ENCODE data around the gene IRF6.
"Not testable (repeated sequence)": the region's sequence is repeated elsewhere in the genome, so short reads cannot be mapped to it uniquely, and the experiment has no call there.

The IRF6 gene

DNA sequence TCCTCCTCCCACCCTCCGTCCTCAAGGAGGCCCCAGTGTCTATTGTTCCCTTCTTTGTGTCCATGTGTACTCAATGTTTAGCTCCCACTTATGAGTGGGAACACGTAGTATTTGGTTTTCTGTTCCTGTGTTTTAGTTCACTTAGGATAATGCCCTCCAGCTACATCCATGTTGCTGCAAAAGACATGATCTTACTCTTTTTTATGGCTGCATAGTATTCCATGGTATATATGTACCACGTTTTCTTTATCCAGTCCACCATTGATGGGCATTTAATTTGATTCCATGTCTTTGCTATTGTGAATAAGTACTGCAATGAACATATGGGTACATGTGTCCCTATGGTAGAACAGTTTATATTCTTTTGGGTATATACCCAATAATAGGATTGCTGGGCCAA lies 12.2 kb downstream of the IRF6 start:
- H3K27ac ChIP-seq (ENCODE audit: low read depth, low read length); H3K9ac ChIP-seq (ENCODE audit: low read length in 5 of 5); H3K36me3 ChIP-seq (ENCODE audit: control insufficient read depth in 5 of 5, insufficient read depth in 5 of 5, low read length in 5 of 5); H3K9me3 ChIP-seq (ENCODE audit: control insufficient read depth in 5 of 5, low read length in 5 of 5); H3K4me3 ChIP-seq (ENCODE audit: low read depth in 1 of 5, low read length in 5 of 5); H3K4me1 ChIP-seq (ENCODE audit: control insufficient read depth in 5 of 5, insufficient read depth in 5 of 5, low read length in 5 of 5): not testable (repeated sequence)
- H3K27me3 ChIP-seq (ENCODE audit: control insufficient read depth in 5 of 5, insufficient read depth in 4 of 5, low read length in 5 of 5), result peaks cover 12 to 20% (median 16%) of the 10 kb centered on the region in 5 donors

DNA sequence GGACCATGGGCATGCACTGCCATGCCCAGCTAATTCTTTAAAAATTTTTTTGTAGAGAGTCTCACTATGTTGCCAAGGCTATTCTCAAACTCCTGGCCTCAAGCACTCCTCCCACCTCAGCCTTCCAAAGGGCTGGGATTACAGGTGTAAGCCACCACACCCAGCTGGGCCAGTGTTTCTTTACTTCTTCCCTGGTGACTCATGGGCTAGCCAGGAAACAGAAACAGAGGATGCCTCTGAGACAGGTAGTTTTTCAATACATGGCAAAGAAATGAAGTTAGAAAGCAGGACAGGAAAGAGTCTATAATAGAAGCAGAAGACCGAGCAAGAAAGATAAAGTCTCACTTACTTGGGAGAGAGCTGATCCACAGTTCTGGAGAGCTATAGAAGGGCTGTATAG lies 14.0 kb downstream of the IRF6 start:
- H3K27me3 ChIP-seq (ENCODE audit: control insufficient read depth in 5 of 5, insufficient read depth in 4 of 5, low read length in 5 of 5), result peaks cover 12 to 20% (median 16%) of the 10 kb centered on the region in 5 donors
- no peak overlapping the region for H3K27ac ChIP-seq (ENCODE audit: low read depth, low read length)
- no peak overlapping the region for H3K9ac ChIP-seq (ENCODE audit: low read length in 5 of 5)
- H3K9me3 ChIP-seq (ENCODE audit: control insufficient read depth in 5 of 5, low read length in 5 of 5), result no peaks in the 10 kb centered on the region
- no peaks in the 10 kb centered on the region for H3K36me3 ChIP-seq (ENCODE audit: control insufficient read depth in 5 of 5, insufficient read depth in 5 of 5, low read length in 5 of 5)
- H3K4me1 ChIP-seq (ENCODE audit: control insufficient read depth in 5 of 5, insufficient read depth in 5 of 5, low read length in 5 of 5), result peaks cover 0 to 7% (median 3%) of the 10 kb centered on the region in 5 donors
- no peak overlapping the region for H3K4me3 ChIP-seq (ENCODE audit: low read depth in 1 of 5, low read length in 5 of 5)

- Histone ChIP-seq H3K27me3 (ENCODE audit: control insufficient read depth in 5 of 5, insufficient read depth in 4 of 5, low read length in 5 of 5) (peaks cover 10 to 20% (median 15%) of the 10 kb centered on the region in 5 donors), H3K4me1 (ENCODE audit: control insufficient read depth in 5 of 5, insufficient read depth in 5 of 5, low read length in 5 of 5) (peaks cover 0 to 14% (median 3%) of the 10 kb centered on the region in 5 donors), H3K9ac (ENCODE audit: low read length in 5 of 5) (no peak overlapping the region), H3K9me3 (ENCODE audit: control insufficient read depth in 5 of 5, low read length in 5 of 5) (no peaks in the 10 kb centered on the region), H3K4me3 (ENCODE audit: low read depth in 1 of 5, low read length in 5 of 5) (no peak overlapping the region), H3K36me3 (ENCODE audit: control insufficient read depth in 5 of 5, insufficient read depth in 5 of 5, low read length in 5 of 5) (no peaks in the 10 kb centered on the region), H3K27ac (ENCODE audit: low read depth, low read length) (no peak overlapping the region)
These were observed 15.4 kb downstream of the IRF6 start for GRCh38 chr1:209790286-209791193.

GRCh38 chr1:209789245-209789644 lies 16.7 kb downstream of the IRF6 start:
- Histone ChIP-seq H3K27me3 (ENCODE audit: control insufficient read depth in 5 of 5, insufficient read depth in 4 of 5, low read length in 5 of 5) (peaks cover 7 to 15% (median 12%) of the 10 kb centered on the region in 5 donors), H3K36me3 (ENCODE audit: control insufficient read depth in 5 of 5, insufficient read depth in 5 of 5, low read length in 5 of 5) (no peaks in the 10 kb centered on the region), H3K27ac (ENCODE audit: low read depth, low read length) (no peak overlapping the region), H3K9ac (ENCODE audit: low read length in 5 of 5) (no peak overlapping the region), H3K9me3 (ENCODE audit: control insufficient read depth in 5 of 5, low read length in 5 of 5) (no peaks in the 10 kb centered on the region), H3K4me1 (ENCODE audit: control insufficient read depth in 5 of 5, insufficient read depth in 5 of 5, low read length in 5 of 5) (peaks cover 0 to 19% (median 7%) of the 10 kb centered on the region in 5 donors), H3K4me3 (ENCODE audit: low read depth in 1 of 5, low read length in 5 of 5) (no peak overlapping the region)

- no peak overlapping the region for H3K4me3 ChIP-seq (ENCODE audit: low read depth in 1 of 5, low read length in 5 of 5)
- peaks cover 0 to 2% (median 0%) of the 10 kb centered on the region in 5 donors for H3K36me3 ChIP-seq (ENCODE audit: control insufficient read depth in 5 of 5, insufficient read depth in 5 of 5, low read length in 5 of 5)
- H3K9me3 ChIP-seq (ENCODE audit: control insufficient read depth in 5 of 5, low read length in 5 of 5), result no peaks in the 10 kb centered on the region
- peaks cover 0 to 29% (median 19%) of the 10 kb centered on the region in 5 donors for H3K4me1 ChIP-seq (ENCODE audit: control insufficient read depth in 5 of 5, insufficient read depth in 5 of 5, low read length in 5 of 5)
- H3K27ac ChIP-seq (ENCODE audit: low read depth, low read length), result no peak overlapping the region
- peaks cover 7 to 15% (median 10%) of the 10 kb centered on the region in 5 donors for H3K27me3 ChIP-seq (ENCODE audit: control insufficient read depth in 5 of 5, insufficient read depth in 4 of 5, low read length in 5 of 5)
- no peak overlapping the region for H3K9ac ChIP-seq (ENCODE audit: low read length in 5 of 5)
These were observed 18.4 kb downstream of the IRF6 start for GRCh38 chr1:209787551-209787950.

GRCh38 chr1:209786146-209786545 lies 19.8 kb downstream of the IRF6 start:
- no peak overlapping the region for H3K4me3 ChIP-seq (ENCODE audit: low read depth in 1 of 5, low read length in 5 of 5)
- H3K36me3 ChIP-seq (ENCODE audit: control insufficient read depth in 5 of 5, insufficient read depth in 5 of 5, low read length in 5 of 5), result peaks cover 0 to 6% (median 0%) of the 10 kb centered on the region in 5 donors
- H3K9ac ChIP-seq (ENCODE audit: low read length in 5 of 5), result no peak overlapping the region
- no peak overlapping the region for H3K27ac ChIP-seq (ENCODE audit: low read depth, low read length)
- peaks cover 3 to 9% (median 5%) of the 10 kb centered on the region in 5 donors for H3K27me3 ChIP-seq (ENCODE audit: control insufficient read depth in 5 of 5, insufficient read depth in 4 of 5, low read length in 5 of 5)
- H3K4me1 ChIP-seq (ENCODE audit: control insufficient read depth in 5 of 5, insufficient read depth in 5 of 5, low read length in 5 of 5), result peaks cover 0 to 29% (median 19%) of the 10 kb centered on the region in 5 donors
- H3K9me3 ChIP-seq (ENCODE audit: control insufficient read depth in 5 of 5, low read length in 5 of 5), result no peaks in the 10 kb centered on the region

DNA sequence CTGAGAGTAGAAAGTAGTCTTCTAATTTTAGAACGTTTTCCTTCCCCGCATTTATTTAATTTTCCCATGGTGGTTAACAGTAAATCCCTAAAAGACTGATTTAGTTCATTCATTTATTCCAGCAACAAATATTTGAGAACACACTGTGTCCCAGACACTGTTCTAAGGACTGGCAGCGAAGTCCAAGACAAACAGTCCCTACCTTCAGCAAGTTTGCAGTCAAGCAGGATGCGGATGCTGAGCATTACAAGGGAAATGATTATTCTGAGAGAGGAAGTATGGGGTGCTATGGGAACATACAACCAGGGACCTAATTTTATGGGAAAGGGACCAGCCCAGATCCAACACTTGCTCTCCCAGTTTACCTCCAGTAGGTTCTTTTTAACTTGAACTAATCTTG lies 20.4 kb downstream of the IRF6 start:
- Histone ChIP-seq H3K27me3 (ENCODE audit: control insufficient read depth in 5 of 5, insufficient read depth in 4 of 5, low read length in 5 of 5) (peaks cover 2 to 5% (median 4%) of the 10 kb centered on the region in 5 donors), H3K36me3 (ENCODE audit: control insufficient read depth in 5 of 5, insufficient read depth in 5 of 5, low read length in 5 of 5) (peaks cover 0 to 8% (median 0%) of the 10 kb centered on the region in 5 donors), H3K4me3 (ENCODE audit: low read depth in 1 of 5, low read length in 5 of 5) (no peak overlapping the region), H3K27ac (ENCODE audit: low read depth, low read length) (no peak overlapping the region), H3K4me1 (ENCODE audit: control insufficient read depth in 5 of 5, insufficient read depth in 5 of 5, low read length in 5 of 5) (peaks cover 0 to 29% (median 19%) of the 10 kb centered on the region in 5 donors), H3K9me3 (ENCODE audit: control insufficient read depth in 5 of 5, low read length in 5 of 5) (no peaks in the 10 kb centered on the region), H3K9ac (ENCODE audit: low read length in 5 of 5) (no peak overlapping the region)

DNA sequence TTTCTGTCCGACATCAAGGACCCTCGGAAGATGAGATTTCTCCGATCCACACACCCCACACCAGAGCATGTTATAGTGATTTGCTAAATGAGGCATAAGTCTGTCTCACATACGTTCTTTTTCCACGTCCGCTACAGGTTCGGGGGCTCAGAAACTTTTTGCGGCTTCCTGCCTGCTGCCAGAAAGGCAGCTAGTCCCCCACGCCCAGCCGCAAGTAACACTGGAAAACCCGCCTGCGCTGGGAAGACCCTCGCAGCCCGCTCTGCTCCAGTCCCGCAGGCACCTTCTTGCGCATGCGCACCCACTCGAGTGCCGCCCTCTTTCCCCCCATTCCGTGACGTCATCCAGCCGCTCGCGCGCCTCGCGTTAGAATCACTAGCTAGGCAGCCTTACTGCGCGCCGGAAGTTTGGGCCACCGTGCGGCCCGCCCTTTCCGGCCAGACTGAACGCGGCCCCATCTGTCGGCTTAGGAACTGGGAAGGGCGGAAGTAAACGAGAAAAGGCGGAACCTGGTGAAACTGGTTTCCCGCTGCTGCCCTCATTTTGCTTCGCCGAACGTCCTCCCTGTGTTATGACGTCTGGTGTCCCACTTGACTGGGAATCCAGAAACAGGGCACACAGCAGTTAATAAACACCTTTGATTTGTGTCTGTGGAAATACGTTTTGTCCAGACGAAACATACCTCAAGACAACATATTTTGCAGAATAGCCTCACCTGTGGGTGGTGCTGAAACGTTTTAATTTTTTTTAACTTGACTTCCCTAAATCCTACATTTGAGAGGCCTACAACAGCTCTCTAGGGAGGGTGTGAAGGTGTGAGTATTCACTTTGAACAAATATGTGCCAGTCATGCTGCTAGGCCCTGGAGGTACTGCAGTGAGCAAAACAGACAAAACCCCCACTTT lies 21.4 kb downstream of the IRF6 start, which contains the start of gene C1orf74:
Gene C1orf74, minus strand, starts transcription at position 295 of the 905 bp plus-strand sequence. CDS start 925 bp downstream, outside the sequence.
- Histone ChIP-seq H3K9ac (ENCODE audit: low read length in 5 of 5) (peak within 1 kb of the TSS; percentile 71 to 87 (median 83)), H3K27me3 (ENCODE audit: control insufficient read depth in 5 of 5, insufficient read depth in 4 of 5, low read length in 5 of 5) (peaks cover 0 to 2% (median 0%) of the 10 kb centered on the region in 5 donors), H3K36me3 (ENCODE audit: control insufficient read depth in 5 of 5, insufficient read depth in 5 of 5, low read length in 5 of 5) (peaks cover 0 to 8% (median 0%) of the 10 kb centered on the region in 5 donors), H3K4me3 (ENCODE audit: low read depth in 1 of 5, low read length in 5 of 5) (peak within 1 kb of the TSS; percentile 78 to 91 (median 86)), H3K27ac (ENCODE audit: low read depth, low read length) (peak within 1 kb of the TSS; percentile 84), H3K9me3 (ENCODE audit: control insufficient read depth in 5 of 5, low read length in 5 of 5) (no peaks in the 10 kb centered on the region), H3K4me1 (ENCODE audit: control insufficient read depth in 5 of 5, insufficient read depth in 5 of 5, low read length in 5 of 5) (peaks cover 0 to 29% (median 19%) of the 10 kb centered on the region in 5 donors)

GRCh38 chr1:209783386-209783785 lies 22.6 kb downstream of the IRF6 start:
- Histone ChIP-seq H3K9me3 (ENCODE audit: control insufficient read depth in 5 of 5, low read length in 5 of 5) (no peaks in the 10 kb centered on the region), H3K27me3 (ENCODE audit: control insufficient read depth in 5 of 5, insufficient read depth in 4 of 5, low read length in 5 of 5) (no peaks in the 10 kb centered on the region), H3K4me3 (ENCODE audit: low read depth in 1 of 5, low read length in 5 of 5) (peak overlapping the region; percentile 78 to 91 (median 86)), H3K9ac (ENCODE audit: low read length in 5 of 5) (peak overlapping the region in 3 of 5 donors; percentile 80 to 87 (median 83)), H3K36me3 (ENCODE audit: control insufficient read depth in 5 of 5, insufficient read depth in 5 of 5, low read length in 5 of 5) (peaks cover 0 to 8% (median 0%) of the 10 kb centered on the region in 5 donors), H3K27ac (ENCODE audit: low read depth, low read length) (no peak overlapping the region), H3K4me1 (ENCODE audit: control insufficient read depth in 5 of 5, insufficient read depth in 5 of 5, low read length in 5 of 5) (peaks cover 0 to 29% (median 19%) of the 10 kb centered on the region in 5 donors)

All from subcutaneous abdominal adipose tissue (tissue), 5 donors.